Loucy (cell line): ENCODE results near the gene FASTKD3.

Experiments used
- H2AFZ ChIP-seq: fragments of 200-600 bp; sonication (generic); 2 replicates; pipeline ENCODE4 v1.6.0; 2016; ENCODE audit warnings: antibody characterized with exemption, mild to moderate bottlenecking, low read length, moderate library complexity
- H3F3A ChIP-seq: fragments of 200-600 bp; 2 replicates; pipeline ENCODE4 v1.6.0; 2016; ENCODE audit warnings: antibody characterized with exemption, low read depth, mild to moderate bottlenecking
- H3K27me3 ChIP-seq: fragments of 200-600 bp; sonication (generic); 2 replicates; pipeline ENCODE4 v1.6.1; 2014; ENCODE audit warnings: low read length, mild to moderate bottlenecking; ENCODE audit not compliant: insufficient read depth, poor library complexity, severe bottlenecking
- H3K36me3 ChIP-seq: fragments of 200-600 bp; sonication (generic); 2 replicates; pipeline ENCODE4 v1.6.1; 2016; ENCODE audit warnings: low read length; ENCODE audit not compliant: insufficient read depth
- H3K4me1 ChIP-seq: fragments of 200-600 bp; sonication (generic); 2 replicates; pipeline ENCODE4 v1.5.1; 2014; ENCODE audit warnings: low read length, mild to moderate bottlenecking; ENCODE audit not compliant: insufficient read depth, poor library complexity, severe bottlenecking
- H3K4me2 ChIP-seq: fragments of 200-600 bp; sonication (generic); 2 replicates; pipeline ENCODE4 v1.6.0; 2014; ENCODE audit warnings: antibody characterized with exemption, low read length, low read depth, mild to moderate bottlenecking; ENCODE audit not compliant: poor library complexity, severe bottlenecking
- H3K4me3 ChIP-seq: fragments of 200-600 bp; sonication (generic); 2 replicates; pipeline ENCODE4 v1.5.1; 2014; ENCODE audit warnings: low read length, mild to moderate bottlenecking, mixed read lengths; ENCODE audit not compliant: poor library complexity, severe bottlenecking
- H3K79me2 ChIP-seq: fragments of 200-600 bp; sonication (generic); 2 replicates; pipeline ENCODE4 v1.6.1; 2014; ENCODE audit warnings: low read length; ENCODE audit not compliant: insufficient read depth
- H3K9ac ChIP-seq: fragments of 200-600 bp; sonication (generic); 2 replicates; pipeline ENCODE4 v1.6.0; 2014; ENCODE audit warnings: mild to moderate bottlenecking, low read depth, low read length, moderate library complexity; ENCODE audit not compliant: poor library complexity, severe bottlenecking
- H3K9me2 ChIP-seq: fragments of 200-600 bp; sonication (generic); replicated peaks from 2 replicates; pipeline ENCODE4 v1.6.1; 2016; ENCODE audit warnings: low read depth, low read length, mixed read lengths
- H3K9me3 ChIP-seq: fragments of 200-600 bp; sonication (generic); 2 replicates; pipeline ENCODE4 v1.6.1; 2014; ENCODE audit warnings: mild to moderate bottlenecking, antibody characterized with exemption, low read length, low read depth; ENCODE audit not compliant: insufficient read depth
- H4K20me1 ChIP-seq: fragments of 200-600 bp; sonication (generic); 2 replicates; pipeline ENCODE4 v1.6.0; 2014; ENCODE audit warnings: antibody characterized with exemption, low read length, mild to moderate bottlenecking; ENCODE audit not compliant: insufficient read depth, poor library complexity, severe bottlenecking
- CTCF ChIP-seq: fragments of 200-600 bp; sonication (generic); conservative IDR thresholded peaks from 2 replicates; pipeline ENCODE4 v1.5.1; 2014; ENCODE audit warnings: mild to moderate bottlenecking, antibody characterized with exemption, low read length
- EZH2phosphoT487 ChIP-seq: fragments of 200-600 bp; IDR thresholded peaks from 2 replicates; pipeline ENCODE4 v1.6.1; 2018; ENCODE audit warnings: antibody characterized with exemption, mild to moderate bottlenecking, moderate library complexity, borderline replicate concordance

The FASTKD3 gene

GRCh38 chr5:7904170-7904569 is 35.3 kb upstream of the FASTKD3 start:
- Histone ChIP-seq H3K9ac (no peak overlapping the region), H3K79me2 (no peaks in the 10 kb centered on the region), H3F3A (no peaks in the 10 kb centered on the region), H3K9me3 (peaks cover 4% of the 10 kb centered on the region; the same call in 1 of the 2 replicates), H3K4me1 (no peaks in the 10 kb centered on the region), H3K4me2 (no peak overlapping the region), H3K4me3 (no peak overlapping the region), H3K27me3 (no peaks in the 10 kb centered on the region), H2AFZ (no peak overlapping the region), H4K20me1 (no peaks in the 10 kb centered on the region), H3K9me2 (no peaks in the 10 kb centered on the region), H3K36me3 (peaks cover 37% of the 10 kb centered on the region; the same call in 1 of the 2 replicates)
- no peak for TF ChIP-seq EZH2phosphoT487
- TF ChIP-seq CTCF: no peak

GRCh38 chr5:7902666-7903625 is 34.1 kb upstream of the FASTKD3 start:
- Histone ChIP-seq H3K9me3 (no peaks in the 10 kb centered on the region; the same call in 1 of the 2 replicates), H3K9ac (no peak overlapping the region), H3K4me1 (no peaks in the 10 kb centered on the region), H4K20me1 (no peaks in the 10 kb centered on the region), H3K4me3 (no peak overlapping the region), H2AFZ (no peak overlapping the region), H3K27me3 (no peaks in the 10 kb centered on the region), H3F3A (no peaks in the 10 kb centered on the region), H3K79me2 (no peaks in the 10 kb centered on the region), H3K4me2 (no peak overlapping the region), H3K9me2 (no peaks in the 10 kb centered on the region), H3K36me3 (peaks cover 49% of the 10 kb centered on the region; the same call in 1 of the 2 replicates)
- TF ChIP-seq EZH2phosphoT487 (no peak), CTCF (no peak)

- no peak for TF ChIP-seq CTCF
- no peak for TF ChIP-seq EZH2phosphoT487
- Histone ChIP-seq H3K4me1 (no peaks in the 10 kb centered on the region), H3K9me3 (no peaks in the 10 kb centered on the region; the same call in 1 of the 2 replicates), H3K9ac (no peak overlapping the region), H2AFZ (no peak overlapping the region), H3K27me3 (no peaks in the 10 kb centered on the region), H3K4me3 (no peak overlapping the region), H3F3A (no peaks in the 10 kb centered on the region), H3K9me2 (no peaks in the 10 kb centered on the region), H3K4me2 (no peak overlapping the region), H4K20me1 (no peaks in the 10 kb centered on the region), H3K79me2 (no peaks in the 10 kb centered on the region), H3K36me3 (peaks cover 56% of the 10 kb centered on the region; the same call in 1 of the 2 replicates)
These were observed 33.4 kb upstream of the FASTKD3 start for GRCh38 chr5:7902201-7902600.
